Pancreas (tissue), 10 donors: ENCODE data around the gene ZNF354B. TPM values are rescaled to one million over a fixed set of nuclear protein-coding genes. Genes with fewer than 3 reads are reported as not detected.

Experiments used
- ATAC-seq, 4 donors: fragments of 200-7000 bp; cut with Tn5 transposase; one replicate each; pipeline versions ENCODE4 v1.8.0 to v1.9.1; 2020; ENCODE audit warnings: mild to moderate bottlenecking in 4 of 4, moderate library complexity in 4 of 4
- DNase-seq, 6 donors: peaks; one replicate each; pipeline ENCODE4 v3.0.0-alpha.2; 2020
- FAIRE-seq: peaks from 2 replicates; lab custom pipeline; 2012; peaks lifted over from hg19 to GRCh38; lab: Jason Lieb, UNC
- H3K27ac ChIP-seq, 4 donors: fragments of 200-600 bp; sonication (generic); 1 replicate in 3 of 4; 2 replicates in 1 of 4; pipeline versions ENCODE4 v1.5.0 to v1.8.0; 2020
- H3K27me3 ChIP-seq, 4 donors: fragments of 200-600 bp; one replicate each; pipeline ENCODE4 v1.8.0; 2021
- H3K36me3 ChIP-seq, 3 donors: fragments of 200-600 bp; sonication (generic) in 1 of 3; one replicate each; pipeline versions ENCODE4 v1.5.0 to v1.8.0; 2020 to 2021
- H3K4me1 ChIP-seq, 3 donors: fragments of 200-600 bp; one replicate each; pipeline ENCODE4 v1.8.0; 2021
- H3K4me3 ChIP-seq, 4 donors: fragments of 200-600 bp; sonication (generic) in 2 of 4; one replicate each; pipeline versions ENCODE4 v1.5.0 to v1.8.0; 2020 to 2021
- H3K9me3 ChIP-seq, 4 donors: fragments of 200-600 bp; one replicate each; pipeline ENCODE4 v1.8.0; 2021
- CTCF ChIP-seq, 4 donors: fragments of 200-600 bp; sonication (generic) in 3 of 4; IDR thresholded peaks; one replicate each; pipeline versions ENCODE4 v1.5.0 to v1.8.0; 2021; ENCODE audit warnings: antibody characterized with exemption in 4 of 4
- WGBS, 2 donors: extraction: QIAGEN DNeasy Blood & Tissue Kit; methylation state at CpG; one replicate each; pipeline ENCODE4 v1.1.7; 2013; 5-methylcytosine and 5-hydroxymethylcytosine counted together
- intact Hi-C, 3 donors: fragments of 100-400 bp; cut with DNase I; formaldehyde crosslinking; loops; one replicate each; pipeline versions ENCODE4 v1.11.1 to v1.14.2; 2022
- polyA plus RNA-seq, 2 donors: library from polyadenylated mRNA; stranded (reverse); fragments of 200-250 nt; gene quantifications; one replicate each; pipeline ENCODE4 v1.2.3, GENCODE V29; 2013
- total RNA-seq, 6 donors: library from RNA; stranded (reverse); fragmentation: NEBNext Ultra II Directional in 4 of 6; extraction: Animal tissue kit (Norgen Biotek cat#: 25700) in 4 of 6; gene quantifications; one replicate each; pipeline versions ENCODE4 v1.2.1 to v1.2.4, GENCODE V29; 2021 to 2023
- donor health status: healthy with polysubstance abuse.
- donor health status: DM: no; HTN: no; CAD: no; lungs with moderate emphysema.
- donor health status: DM: no; HTN: no; CAD: no.
- donor health status: control.
- donor health status: control.
- donor health status: Bipolar disorder and iron deficiency.
- donor health status: DM: yes; HTN: yes; CAD: no.
- donor health status: DM: no; HTN: no; CAD: no.
- donor health status: DM: no; HTN: no; CAD: no.
- donor health status: DM: yes; HTN: yes; CAD: no.

ZNF354B gene
- total and polyA plus RNA-seq, 8 donors = 4.4 to 15.7 (median 7.9) TPM

GRCh38 chr5:178825444-178825843 is 34.3 kb upstream of the ZNF354B start:
- no peak overlapping the region for H3K27ac ChIP-seq
- ATAC-seq (no peak), DNase-seq (no peak), FAIRE-seq (no peak)
- intact Hi-C loops = no loop called here
- 76 to 81% methylated on average over 6 of the region's 6 CpGs for WGBS, 2 donors
- H3K36me3 ChIP-seq = no peaks in the 10 kb centered on the region
- H3K27me3 ChIP-seq = no peaks in the 10 kb centered on the region
- TF ChIP-seq CTCF (IDR thresholded peaks at IDR 0.05) = no peak
- H3K9me3 ChIP-seq = no peaks in the 10 kb centered on the region
- no peak overlapping the region for H3K4me3 ChIP-seq
- no peaks in the 10 kb centered on the region for H3K4me1 ChIP-seq

GRCh38 chr5:178826216-178826615 is 33.5 kb upstream of the ZNF354B start:
- Histone ChIP-seq H3K4me1 (no peaks in the 10 kb centered on the region), H3K27ac (no peak overlapping the region), H3K27me3 (no peaks in the 10 kb centered on the region), H3K4me3 (no peak overlapping the region), H3K9me3 (no peaks in the 10 kb centered on the region), H3K36me3 (no peaks in the 10 kb centered on the region)
- intact Hi-C loops = no loop called here
- FAIRE-seq = no peak
- DNase-seq = no peak
- TF ChIP-seq CTCF (IDR thresholded peaks at IDR 0.05) = no peak
- ATAC-seq = no peak
- 84 to 89% methylated on average over 2 of the region's 2 CpGs for WGBS, 2 donors

- FAIRE-seq = no peak
- WGBS, 2 donors = 52 to 56% methylated on average over 4 of the region's 4 CpGs
These were observed 32.1 kb upstream of the ZNF354B start for GRCh38 chr5:178827636-178828035.

GRCh38 chr5:178831049-178831448 is 28.7 kb upstream of the ZNF354B start:
- intact Hi-C loops = loop anchor here in 1 of 3 donors (5.0 kb wide), 2 partner anchors 99 to 554 kb away; partner anchors contain the start of gene ZNF354A
- ATAC-seq (no peak), FAIRE-seq (no peak), DNase-seq (no peak)
- H3K4me1 ChIP-seq = no peaks in the 10 kb centered on the region
- H3K27ac ChIP-seq = no peak overlapping the region
- H3K27me3 ChIP-seq = no peaks in the 10 kb centered on the region
- 88 to 91% methylated on average over 10 of the region's 10 CpGs for WGBS, 2 donors
- H3K9me3 ChIP-seq = no peaks in the 10 kb centered on the region
- no peak overlapping the region for H3K4me3 ChIP-seq
- no peak for TF ChIP-seq CTCF (IDR thresholded peaks at IDR 0.05)
- H3K36me3 ChIP-seq = no peaks in the 10 kb centered on the region

More at GRCh38 chr5:178827636-178828035, 32.1 kb upstream of the ZNF354B start:
- Histone ChIP-seq H3K27me3 (no peaks in the 10 kb centered on the region), H3K4me1 (no peaks in the 10 kb centered on the region), H3K4me3 (no peak overlapping the region), H3K9me3 (no peaks in the 10 kb centered on the region), H3K27ac (no peak overlapping the region), H3K36me3 (no peaks in the 10 kb centered on the region)
- intact Hi-C loops = no loop called here
- DNase-seq (no peak), ATAC-seq (no peak)
- no peak for TF ChIP-seq CTCF (IDR thresholded peaks at IDR 0.05)

GRCh38 chr5:178832618-178833201 is 27.0 kb upstream of the ZNF354B start:
- FAIRE-seq = no peak
- no peak overlapping the region for H3K4me3 ChIP-seq
- WGBS, 2 donors = 90 to 93% methylated on average over 15 of the region's 15 CpGs
- DNase-seq = no peak
- H3K27ac ChIP-seq = no peak overlapping the region
- TF ChIP-seq CTCF (IDR thresholded peaks at IDR 0.05) = no peak
- no peaks in the 10 kb centered on the region for H3K9me3 ChIP-seq
- H3K36me3 ChIP-seq = no peaks in the 10 kb centered on the region
- H3K27me3 ChIP-seq = no peaks in the 10 kb centered on the region
- H3K4me1 ChIP-seq = no peaks in the 10 kb centered on the region
- intact Hi-C loops = loop anchor here in 1 of 3 donors (5.0 kb wide), 2 partner anchors 100 to 555 kb away; partner anchors contain the start of gene ZNF354A
- no peak for ATAC-seq
